GM12878 (cell line): ENCODE data around the gene MYO1C.

Experiments
- CTCF ChIP-seq, 3 experiments: IDR thresholded peaks in 2 of 3; conservative IDR thresholded peaks in 1 of 3; 2 replicates each; pipeline ENCODE4 v1.5.1; 2011; ENCODE audit warnings: low read depth in 3 of 3, low read length in 3 of 3, mild to moderate bottlenecking in 3 of 3, control low read depth in 2 of 3, moderate library complexity in 2 of 3, inconsistent platforms in 1 of 3, mixed read lengths in 1 of 3; ENCODE audit not compliant: control insufficient read depth in 2 of 3, insufficient read depth in 1 of 3; ENCODE audit errors: extremely low read depth in 1 of 3
- YY1 ChIP-seq: IDR thresholded peaks from 2 replicates; pipeline ENCODE4 v1.6.1; 2011; ENCODE audit warnings: low read depth, mild to moderate bottlenecking, low read length
- TF ChIP-seq, protein P1 (sequence below): fragments of 450-650 bp; IDR thresholded peaks from 2 replicates; pipeline ENCODE4 v1.6.1; 2018; ENCODE audit warnings: mild to moderate bottlenecking, low read depth, moderate library complexity; ENCODE audit not compliant: partially characterized antibody

DNA sequence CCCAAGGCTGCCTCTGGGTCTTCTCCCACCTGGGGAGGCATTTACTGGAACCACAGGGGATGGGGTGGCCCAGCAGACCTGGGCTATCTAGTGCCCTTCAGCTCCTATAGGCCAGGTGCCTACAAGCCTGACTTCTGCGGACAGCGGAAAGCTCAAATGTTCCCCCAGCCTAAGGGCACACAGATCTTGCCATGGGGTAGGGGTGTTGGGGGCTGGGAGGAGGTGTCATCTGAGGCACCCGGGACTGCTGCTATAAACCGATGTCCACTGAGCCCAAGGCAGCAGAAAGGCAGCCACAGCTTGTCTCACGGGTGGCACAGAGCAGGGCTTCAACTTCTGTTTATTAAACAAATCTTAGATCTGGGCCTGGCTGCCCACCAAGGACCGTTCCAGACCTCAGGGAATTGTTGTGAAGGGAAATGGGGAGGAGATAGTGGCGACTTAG lies 3.6 kb downstream of the MYO1C start:
- TF ChIP-seq, protein P1, sequence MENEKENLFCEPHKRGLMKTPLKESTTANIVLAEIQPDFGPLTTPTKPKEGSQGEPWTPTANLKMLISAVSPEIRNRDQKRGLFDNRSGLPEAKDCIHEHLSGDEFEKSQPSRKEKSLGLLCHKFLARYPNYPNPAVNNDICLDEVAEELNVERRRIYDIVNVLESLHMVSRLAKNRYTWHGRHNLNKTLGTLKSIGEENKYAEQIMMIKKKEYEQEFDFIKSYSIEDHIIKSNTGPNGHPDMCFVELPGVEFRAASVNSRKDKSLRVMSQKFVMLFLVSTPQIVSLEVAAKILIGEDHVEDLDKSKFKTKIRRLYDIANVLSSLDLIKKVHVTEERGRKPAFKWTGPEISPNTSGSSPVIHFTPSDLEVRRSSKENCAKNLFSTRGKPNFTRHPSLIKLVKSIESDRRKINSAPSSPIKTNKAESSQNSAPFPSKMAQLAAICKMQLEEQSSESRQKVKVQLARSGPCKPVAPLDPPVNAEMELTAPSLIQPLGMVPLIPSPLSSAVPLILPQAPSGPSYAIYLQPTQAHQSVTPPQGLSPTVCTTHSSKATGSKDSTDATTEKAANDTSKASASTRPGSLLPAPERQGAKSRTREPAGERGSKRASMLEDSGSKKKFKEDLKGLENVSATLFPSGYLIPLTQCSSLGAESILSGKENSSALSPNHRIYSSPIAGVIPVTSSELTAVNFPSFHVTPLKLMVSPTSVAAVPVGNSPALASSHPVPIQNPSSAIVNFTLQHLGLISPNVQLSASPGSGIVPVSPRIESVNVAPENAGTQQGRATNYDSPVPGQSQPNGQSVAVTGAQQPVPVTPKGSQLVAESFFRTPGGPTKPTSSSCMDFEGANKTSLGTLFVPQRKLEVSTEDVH: no peak
- TF ChIP-seq CTCF (IDR thresholded peaks at IDR 0.05 in 2 of 3, conservative IDR thresholded peaks at IDR 0.05 in 1 of 3; ENCODE audit: control insufficient read depth in 2 of 3, extremely low read depth in 1 of 3, insufficient read depth in 1 of 3, low read depth in 3 of 3, low read length in 3 of 3) (no peak), YY1 (no peak)
